GM15510 (cell line): ENCODE data around the gene NSD2.

Experiments used
- POLR2A ChIP-seq: IDR thresholded peaks from 3 replicates; pipeline ENCODE4 v1.6.1; 2011; ENCODE audit warnings: borderline replicate concordance; ENCODE audit not compliant: insufficient read length; ENCODE audit errors: extremely low read depth

Gene NSD2

DNA sequence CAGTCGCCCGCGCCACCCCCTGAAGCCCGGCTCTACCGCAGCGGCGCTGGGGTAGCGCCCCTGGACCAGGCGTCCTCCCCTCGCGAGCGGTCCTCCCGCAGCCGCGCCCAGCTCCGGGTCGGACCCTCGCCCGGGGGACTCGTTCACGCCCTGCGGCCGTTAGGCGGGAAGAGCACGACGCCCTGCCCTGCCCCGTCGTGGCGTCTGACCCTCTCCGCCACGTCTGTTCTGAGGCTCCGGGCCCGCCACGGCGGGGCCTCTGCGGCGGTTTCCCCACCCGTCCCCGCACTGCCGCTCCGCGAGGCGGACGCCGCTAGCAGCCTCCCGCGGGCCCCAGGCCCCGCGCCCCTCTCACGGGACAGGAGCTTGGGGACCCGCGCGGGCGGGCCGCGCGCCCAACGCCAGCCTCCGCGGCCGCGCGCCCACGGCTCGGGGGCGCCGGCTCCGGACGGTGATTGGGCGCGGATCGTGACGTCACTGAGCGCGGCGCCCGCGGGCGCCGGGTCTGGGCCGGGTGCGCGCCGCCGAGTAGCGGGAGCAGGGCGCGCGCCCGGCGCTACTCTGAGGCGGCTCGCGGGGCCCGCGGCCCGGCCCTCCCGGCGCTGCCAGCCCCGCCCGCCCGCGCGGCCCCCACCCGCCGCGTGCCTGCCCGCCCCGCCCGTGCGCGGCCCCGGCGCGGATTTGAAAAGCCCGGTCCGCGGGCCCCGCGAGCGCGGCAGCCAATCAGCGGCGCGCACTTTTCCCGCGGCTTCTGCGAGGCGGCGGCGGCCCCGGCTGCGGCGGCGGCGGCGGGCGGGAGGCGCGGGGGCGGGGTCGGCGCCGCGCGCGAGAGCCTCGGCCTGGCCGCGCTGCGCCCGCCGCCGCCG is at the start of gene NSD2:
TSS of gene NSD2 (plus strand) at position 816 of the 866 bp plus-strand sequence. CDS start 29,262 bp downstream, outside the sequence.
- TF ChIP-seq POLR2A, result peak; percentile 84

DNA sequence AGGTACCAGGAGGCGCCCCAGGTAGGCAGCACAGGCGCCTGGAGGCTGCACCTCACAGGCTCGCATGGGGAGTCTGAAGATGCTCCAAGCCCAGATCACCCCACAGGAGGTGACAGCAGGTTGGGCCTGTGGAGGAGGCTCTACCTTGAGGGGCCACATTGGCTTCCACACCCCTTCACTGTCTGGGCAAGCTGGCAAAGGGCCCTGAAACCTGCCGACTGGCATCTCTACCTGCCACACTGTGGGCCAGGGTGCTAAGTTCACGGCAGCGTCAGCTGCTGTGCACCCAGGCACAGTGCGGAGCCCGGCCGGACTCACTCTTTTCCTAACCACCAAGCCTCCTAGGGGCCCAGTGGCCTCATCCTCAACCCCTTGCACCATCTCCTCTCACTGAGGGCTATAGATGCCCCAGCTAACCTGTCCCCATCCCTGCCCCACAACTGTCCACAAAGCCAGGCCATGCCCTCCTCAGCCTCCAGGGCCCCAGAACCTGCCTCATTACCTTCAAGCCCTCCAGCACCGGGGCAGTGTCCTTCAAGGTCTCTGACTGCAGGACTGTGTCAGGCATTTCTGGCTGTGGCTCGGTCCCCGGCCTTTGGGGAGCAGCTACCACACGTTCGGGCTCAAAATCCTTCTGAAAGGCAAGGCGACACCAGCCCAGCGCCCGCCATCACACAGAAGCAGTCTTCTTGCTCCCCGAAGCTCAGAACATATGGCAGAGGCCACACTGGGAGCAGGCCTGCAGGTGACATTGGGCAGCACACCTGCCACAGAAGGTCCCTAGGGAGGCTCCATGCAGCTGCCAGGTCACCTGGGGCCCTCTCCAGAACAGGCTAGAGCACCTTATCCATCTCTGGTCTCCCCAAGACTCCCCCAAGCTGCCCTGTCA is 49.3 kb upstream of the NSD2 start:
- no peak for TF ChIP-seq POLR2A

DNA sequence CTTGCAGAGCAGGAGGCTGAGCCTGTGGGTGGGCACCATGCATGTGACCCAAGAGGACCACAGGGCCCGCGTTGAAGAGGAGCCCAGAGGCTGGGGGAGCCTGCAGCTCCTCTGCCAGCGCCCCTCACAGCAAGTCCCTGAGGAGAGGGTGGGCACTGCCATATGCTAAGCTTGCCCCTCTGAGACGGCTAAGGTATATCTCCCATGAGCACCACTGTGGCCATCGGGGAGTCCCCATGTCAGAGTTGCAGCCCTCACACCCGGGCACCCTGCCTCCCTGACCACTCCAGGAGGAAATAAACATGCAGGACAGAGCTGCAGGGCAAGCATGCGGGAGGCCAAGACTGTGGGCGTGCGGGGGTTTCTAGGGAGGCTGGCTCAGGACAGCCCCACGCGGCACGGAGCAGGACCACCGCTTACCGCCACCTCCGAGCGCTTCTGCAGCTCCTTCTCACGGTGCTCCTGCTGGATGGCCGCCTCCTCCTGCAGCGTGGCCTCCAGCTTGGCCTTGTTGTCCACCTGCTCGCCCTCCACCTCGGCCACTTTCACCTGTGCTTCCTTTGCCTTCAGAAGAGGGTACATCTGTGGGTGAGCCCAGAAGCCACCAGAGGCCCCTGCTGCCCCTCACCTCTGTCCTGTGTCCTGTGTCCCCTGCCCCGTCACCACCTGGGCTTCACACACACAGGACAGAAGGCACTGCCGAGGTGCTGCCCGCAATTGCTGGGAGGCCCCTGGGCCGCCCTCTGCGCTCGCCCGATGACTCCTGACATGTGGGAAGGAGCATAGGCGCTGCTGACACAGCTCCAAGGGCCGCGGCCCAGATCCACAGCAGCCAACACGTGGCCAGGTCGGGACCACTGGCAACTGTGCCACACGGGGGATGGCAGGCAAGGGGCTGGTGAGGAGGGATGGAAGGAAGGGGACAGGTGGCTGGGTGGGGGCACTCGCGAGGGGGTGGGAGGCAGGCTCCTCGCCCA is 48.3 kb upstream of the NSD2 start:
- no peak for TF ChIP-seq POLR2A

DNA sequence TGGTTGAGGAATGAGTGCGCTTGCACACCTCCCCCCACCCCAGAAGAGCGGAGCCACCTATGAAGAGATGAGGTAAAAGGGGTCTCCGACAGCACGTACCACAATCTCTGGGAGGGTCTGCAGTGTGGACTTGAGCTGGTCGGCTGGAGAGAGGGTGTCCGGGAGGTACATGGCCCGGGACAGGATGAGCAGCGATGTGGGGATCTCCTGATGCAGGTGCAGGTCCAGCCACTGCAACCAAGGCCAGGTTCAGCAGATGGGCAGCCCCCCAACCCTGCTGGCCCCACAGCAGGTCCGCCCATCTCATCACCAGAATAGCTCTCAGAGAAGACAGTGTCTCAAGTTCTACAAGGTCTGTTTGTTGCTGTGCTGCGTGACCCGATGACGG is 47.7 kb upstream of the NSD2 start:
- TF ChIP-seq POLR2A, result no peak

DNA sequence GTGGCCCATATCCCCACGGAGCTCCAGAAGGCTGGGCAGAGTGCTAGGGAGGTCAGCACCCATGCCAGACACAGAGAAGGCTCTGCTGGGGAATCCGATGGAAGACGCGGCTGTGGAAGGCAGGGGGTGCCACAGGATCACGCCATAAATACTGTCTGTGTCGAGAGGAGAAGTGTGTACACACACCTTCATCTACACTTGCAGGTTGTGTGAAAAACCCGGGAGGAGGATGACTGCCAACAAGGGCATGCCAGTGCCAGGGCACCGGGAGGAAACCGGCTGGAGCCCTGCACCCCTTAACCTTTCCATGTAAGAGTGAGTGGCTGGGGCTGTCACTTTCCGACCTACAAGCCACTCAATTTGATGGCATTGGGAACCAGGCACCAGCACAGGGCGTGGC is 46.4 kb upstream of the NSD2 start:
- TF ChIP-seq POLR2A, result no peak

DNA sequence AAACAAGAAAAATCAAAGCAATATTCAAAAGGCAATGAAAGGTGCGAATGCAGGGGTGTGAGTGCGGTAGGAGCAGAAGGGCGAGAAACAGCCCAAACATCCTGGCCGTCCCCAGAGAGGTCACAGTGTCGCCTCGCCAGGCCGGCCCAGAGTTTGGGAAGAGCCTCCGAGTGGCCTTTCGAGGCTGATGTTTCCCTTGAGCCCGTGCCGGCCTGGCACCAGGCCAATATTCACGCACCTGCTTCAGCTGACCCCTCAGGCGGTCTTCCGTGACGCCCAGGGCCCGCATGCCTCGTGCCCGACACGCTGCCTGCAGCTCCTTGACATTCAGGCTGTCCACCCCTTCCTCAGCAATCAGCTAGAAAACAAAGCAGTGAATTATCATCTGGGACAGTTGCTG is 45.9 kb upstream of the NSD2 start:
- no peak for TF ChIP-seq POLR2A

DNA sequence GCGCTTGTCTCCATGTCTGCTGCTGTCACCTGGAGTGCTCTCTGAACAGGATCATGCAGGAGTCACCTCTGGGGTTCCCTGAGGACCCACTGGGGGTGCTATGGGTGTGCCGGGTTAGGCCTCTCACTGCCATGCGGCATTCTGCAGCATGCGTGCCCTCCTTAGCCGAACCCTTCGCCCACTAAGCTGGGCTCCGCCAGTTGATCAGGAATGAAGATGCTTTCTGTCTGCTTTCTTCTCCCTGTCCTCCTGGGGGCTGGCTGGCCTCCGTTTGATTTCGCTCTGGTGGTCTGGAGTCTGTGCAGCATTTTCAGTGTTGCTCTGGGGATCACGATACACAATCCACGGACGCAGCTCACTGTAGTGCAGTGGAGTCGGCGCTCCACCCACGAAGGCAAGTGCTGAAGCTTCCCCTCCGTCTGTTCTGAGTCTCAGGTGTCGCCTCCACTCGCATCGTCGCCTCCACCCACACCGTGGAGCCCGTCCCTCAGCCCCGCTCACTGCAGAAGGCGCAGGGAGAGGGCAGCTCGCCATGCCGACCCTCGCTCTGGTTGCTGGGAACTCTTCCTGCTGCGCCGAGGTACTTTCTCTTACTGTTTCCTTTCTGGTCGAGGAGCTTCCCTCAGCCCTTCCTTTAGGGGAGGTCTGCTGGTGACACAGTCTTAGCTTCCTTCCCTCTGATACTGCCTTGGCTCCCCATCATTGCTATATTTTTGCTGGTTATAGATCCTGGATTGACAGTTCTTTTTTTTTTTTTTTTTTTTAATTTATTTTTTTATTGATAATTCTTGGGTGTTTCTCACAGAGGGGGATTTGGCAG is 44.5 kb upstream of the NSD2 start:
- TF ChIP-seq POLR2A, result no peak

DNA sequence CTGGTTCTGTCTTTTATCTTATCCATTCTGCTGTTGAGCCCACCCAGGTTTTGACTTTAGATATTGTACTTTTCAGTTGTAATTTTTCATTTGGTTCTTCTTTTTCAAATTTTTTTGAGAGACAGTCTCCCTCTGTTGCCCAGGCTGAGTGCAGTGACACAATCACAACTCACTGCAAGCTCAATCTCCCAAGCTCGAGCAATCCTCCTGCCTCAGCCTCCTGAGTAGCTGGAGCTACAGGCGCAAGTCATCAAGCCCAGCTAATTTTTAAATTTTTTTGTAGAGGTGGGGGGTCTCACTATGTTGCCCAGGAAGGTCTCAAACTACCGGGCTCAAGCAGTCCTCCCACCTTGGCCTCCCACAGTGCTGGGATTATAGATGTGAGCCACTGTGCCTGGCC is 41.0 kb upstream of the NSD2 start:
- no peak for TF ChIP-seq POLR2A

DNA sequence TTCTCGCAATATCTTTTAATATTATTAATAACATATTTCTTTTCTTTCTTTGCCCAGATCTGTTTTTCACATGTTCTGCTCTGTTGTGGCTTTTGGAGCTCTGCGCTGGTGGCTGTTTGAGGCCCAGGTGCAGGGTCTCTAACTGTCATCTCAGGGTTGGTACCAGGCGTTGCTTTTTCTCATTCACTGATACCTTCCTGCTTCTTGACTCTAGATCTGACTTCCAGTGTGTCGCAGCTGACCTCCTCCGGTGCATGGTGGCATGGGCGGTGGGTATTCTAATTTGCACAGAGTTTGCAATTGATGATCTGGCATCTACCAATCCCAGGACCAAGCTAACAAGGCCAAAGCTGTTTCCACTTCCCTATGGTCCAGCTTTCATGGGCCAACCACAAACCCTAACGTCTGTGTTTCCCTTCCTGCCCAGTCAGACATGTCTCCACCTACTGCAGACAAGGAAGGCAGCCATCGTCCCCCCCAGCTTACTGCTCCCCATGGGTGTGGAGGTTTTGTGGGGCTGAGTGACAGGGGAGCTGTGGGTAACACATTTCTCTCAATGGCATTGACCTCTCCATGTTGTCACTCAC is 40.5 kb upstream of the NSD2 start:
- TF ChIP-seq POLR2A, result no peak

DNA sequence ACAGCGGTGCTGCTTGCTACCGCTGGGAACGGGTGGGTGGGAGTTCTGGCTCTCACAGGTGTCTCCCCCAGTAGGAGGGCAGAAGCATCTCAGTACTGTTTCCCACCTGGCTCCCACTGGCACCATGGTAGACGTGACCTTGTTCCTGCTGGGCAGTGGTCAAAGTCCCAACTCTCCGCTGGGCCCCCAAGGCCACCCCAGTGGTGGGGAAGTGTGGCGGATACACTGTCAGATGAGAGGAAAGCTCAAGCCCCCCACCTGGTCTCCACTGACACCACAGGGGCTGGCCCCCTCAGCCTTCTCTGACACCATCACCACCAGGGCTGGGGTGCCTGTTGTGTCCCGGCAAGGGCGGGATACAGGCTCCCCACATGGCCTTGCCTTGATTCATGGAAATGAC is 39.9 kb upstream of the NSD2 start:
- no peak for TF ChIP-seq POLR2A

DNA sequence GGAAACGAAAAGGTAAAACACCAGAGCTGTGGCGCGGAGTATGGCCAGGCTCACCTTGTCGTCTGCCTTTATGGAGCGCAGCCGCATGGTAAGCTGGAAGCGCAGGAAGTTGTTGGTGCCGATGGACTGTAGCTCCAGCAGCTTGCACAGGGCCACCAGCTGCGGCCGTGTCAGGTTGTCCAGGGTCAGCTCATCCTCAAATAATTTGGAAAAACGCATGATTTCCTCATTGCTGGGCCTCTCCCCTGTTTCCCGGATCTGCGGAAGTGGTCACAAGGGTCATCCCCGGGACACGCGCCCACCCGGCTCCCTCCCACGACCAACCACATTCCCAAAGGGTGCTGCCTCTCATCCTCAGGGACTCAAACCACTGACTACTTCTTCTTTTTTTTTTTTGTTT is 38.5 kb upstream of the NSD2 start:
- no peak for TF ChIP-seq POLR2A

DNA sequence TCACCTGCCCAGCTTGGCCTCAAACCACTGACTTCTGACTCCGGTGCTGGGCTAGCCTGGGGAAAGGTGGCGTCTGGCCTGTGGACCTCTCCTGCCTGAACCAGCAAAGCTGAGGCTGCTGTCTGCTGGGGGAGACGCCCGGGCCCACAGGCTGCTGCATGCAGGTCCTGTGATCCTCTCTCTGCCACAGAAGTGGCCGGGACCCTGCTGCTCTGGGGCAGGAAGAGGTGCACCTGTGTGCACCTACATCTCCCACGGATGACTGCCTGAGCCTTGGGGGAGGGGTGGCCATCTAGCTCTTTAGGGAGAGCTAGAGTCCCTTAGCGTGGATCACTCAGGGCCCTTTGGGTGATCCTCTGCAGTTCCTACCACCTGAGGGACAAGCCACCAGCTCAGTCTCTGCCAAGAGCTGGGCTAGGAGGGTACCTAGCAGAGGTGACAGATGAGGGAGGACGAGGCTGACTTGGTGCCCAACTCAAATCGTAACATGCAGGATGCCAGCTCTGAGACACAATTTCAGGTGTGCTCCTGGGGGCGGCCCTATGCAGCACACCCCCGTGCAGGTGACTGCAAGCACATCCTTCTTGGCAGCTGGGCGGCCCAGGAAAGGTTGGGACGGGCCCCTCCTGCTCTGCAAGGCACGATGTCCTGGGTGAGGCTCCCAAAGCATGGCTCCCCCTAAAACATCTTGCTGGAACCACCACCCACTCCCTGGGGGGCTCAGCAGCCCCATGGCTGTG is 37.7 kb upstream of the NSD2 start:
- TF ChIP-seq POLR2A, result no peak
